Myocyte (in vitro differentiated cells): ENCODE data around the gene GNAQ. TPM values are rescaled to one million over a fixed set of nuclear protein-coding genes. Genes with fewer than 3 reads are reported as not detected.

ENCODE experiments used
- DNase-seq: peaks from one replicate; pipeline ENCODE4 v3.0.0-alpha.2; 2012; ENCODE audit warnings: low read depth
- total RNA-seq: library from RNA; depleted of rRNA; stranded (reverse); fragments of >200 nt; gene quantifications from 2 replicates; pipeline ENCODE4 v1.2.3, GENCODE V29; 2014

Gene GNAQ
- total RNA-seq, 1 donor from 2014 or later = 29.9 TPM

GRCh38 chr9:78003730-78004129 lies 27.9 kb downstream of the GNAQ start:
- DNase-seq = no peak

- no peak for DNase-seq
These were observed 29.5 kb downstream of the GNAQ start for GRCh38 chr9:78001946-78002731.

- DNase-seq = no peak
These were observed 31.4 kb downstream of the GNAQ start for GRCh38 chr9:78000221-78000620.

GRCh38 chr9:77999231-77999631 lies 32.4 kb downstream of the GNAQ start:
- peak; percentile 28 for DNase-seq

- DNase-seq = no peak
These were observed 33.9 kb downstream of the GNAQ start for GRCh38 chr9:77997611-77998284.

- DNase-seq = no peak
These were observed 34.9 kb downstream of the GNAQ start for GRCh38 chr9:77996696-77997095.

- no peak for DNase-seq
These were observed 40.4 kb downstream of the GNAQ start for GRCh38 chr9:77991191-77991590.

- DNase-seq = no peak
These were observed 41.7 kb downstream of the GNAQ start for GRCh38 chr9:77989909-77990308.

- DNase-seq = no peak
These were observed 42.2 kb downstream of the GNAQ start for GRCh38 chr9:77989458-77989857.

- no peak for DNase-seq
These were observed 43.0 kb downstream of the GNAQ start for GRCh38 chr9:77988630-77989029.

GRCh38 chr9:77987880-77988525 lies 43.6 kb downstream of the GNAQ start:
- no peak for DNase-seq

- no peak for DNase-seq
These were observed 44.4 kb downstream of the GNAQ start for GRCh38 chr9:77987081-77987656.

GRCh38 chr9:77985996-77986395 lies 45.6 kb downstream of the GNAQ start:
- DNase-seq = no peak

GRCh38 chr9:77983320-77983662 lies 48.3 kb downstream of the GNAQ start:
- no peak for DNase-seq

GRCh38 chr9:77982581-77983319 lies 48.9 kb downstream of the GNAQ start:
- DNase-seq = no peak

- no peak for DNase-seq
These were observed 49.7 kb downstream of the GNAQ start for GRCh38 chr9:77981907-77982306.

GRCh38 chr9:77981332-77981731 lies 50.3 kb downstream of the GNAQ start:
- peak; percentile 19 for DNase-seq

GRCh38 chr9:77980622-77981021 lies 51.0 kb downstream of the GNAQ start:
- DNase-seq = no peak

GRCh38 chr9:77978086-77978781 lies 53.4 kb downstream of the GNAQ start:
- DNase-seq = no peak

GRCh38 chr9:77977210-77977611 lies 54.4 kb downstream of the GNAQ start:
- DNase-seq = peak; percentile 77

- DNase-seq = no peak
These were observed 55.8 kb downstream of the GNAQ start for GRCh38 chr9:77975806-77976205.
